ENCODE results near the gene TFCP2L1. TPM values are rescaled to one million over a fixed set of nuclear protein-coding genes. Genes with fewer than 3 reads are reported as not detected.

TFCP2L1 gene
- total RNA-seq, 1 experiment from 2014 or later = 1.8 TPM

DNA sequence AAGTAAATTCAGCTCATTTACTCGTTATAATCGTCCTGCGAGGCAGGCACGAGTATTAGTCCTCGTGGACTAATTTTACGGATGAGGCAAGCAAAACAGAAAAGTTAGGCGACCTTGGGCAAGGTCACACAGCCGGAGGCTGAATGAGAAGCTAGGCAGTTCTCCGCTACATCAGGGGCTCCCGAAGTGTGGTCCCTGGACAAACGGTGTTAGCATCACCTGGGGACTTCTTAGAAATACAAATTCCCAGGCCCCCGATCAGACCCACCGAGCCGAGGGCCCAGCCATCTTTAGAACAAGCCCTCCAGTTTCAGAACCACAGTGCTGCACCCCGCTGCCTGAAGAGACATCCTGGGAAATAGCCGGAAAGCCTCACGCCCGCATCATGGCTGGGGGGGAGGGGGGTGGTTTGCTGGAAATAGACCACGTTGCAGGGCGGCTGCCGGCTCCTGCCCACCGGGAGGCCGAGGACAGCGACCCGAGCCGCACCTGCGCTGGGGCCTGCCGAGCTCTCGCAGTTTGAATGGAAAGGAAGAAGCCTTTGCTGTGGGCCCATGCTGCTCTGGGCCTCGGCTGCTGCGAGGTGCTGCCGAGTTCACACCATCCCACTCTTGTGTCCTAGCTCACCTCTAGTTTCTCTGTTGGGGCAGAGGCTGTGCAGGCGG lies 72.2 kb downstream of the TFCP2L1 start:
- peaks cover 6% of the 10 kb centered on the region for H3K27me3 Mint-ChIP-seq (ENCODE audit: low read depth)
- no peak overlapping the region for H3K4ac ChIP-seq (ENCODE audit: low read depth, low read length)
- H3K79me2 ChIP-seq (ENCODE audit: insufficient read depth, low read length) = no peaks in the 10 kb centered on the region
- H3K14ac ChIP-seq (ENCODE audit: insufficient read depth, low read length) = no peak overlapping the region
- no peaks in the 10 kb centered on the region for H3K23me2 ChIP-seq (ENCODE audit: insufficient read length, low read depth, low read length, poor library complexity, severe bottlenecking)
- H3K4me1 ChIP-seq (ENCODE audit: insufficient read depth, low read length) = no peaks in the 10 kb centered on the region
- no peak overlapping the region for H3T11ph ChIP-seq (ENCODE audit: low read length)
- no peak overlapping the region for H3K18ac ChIP-seq (ENCODE audit: insufficient read length, low read depth, low read length)
- no peaks in the 10 kb centered on the region for H3K79me1 ChIP-seq (ENCODE audit: insufficient read depth, low read depth, low read length, poor library complexity, severe bottlenecking)
- no peak overlapping the region for H3K56ac ChIP-seq (ENCODE audit: insufficient read length, low read depth, low read length)
- H2BK12ac ChIP-seq (ENCODE audit: insufficient read length, low read depth, low read length) = no peak overlapping the region
- H3K4me3 Mint-ChIP-seq = no peak overlapping the region
- no CpG with 5 or more reads among the region's 33 CpGs for WGBS (ENCODE audit: extremely low coverage, insufficient read length, low lambda C conversion rate)
- no peak overlapping the region for H2AFZ ChIP-seq (ENCODE audit: low read length)
- H4K91ac ChIP-seq (ENCODE audit: insufficient read length, low read depth, low read length) = no peak overlapping the region
- H2AK5ac ChIP-seq (ENCODE audit: insufficient read length, low read length) = no peak overlapping the region
- no peak overlapping the region for H3K23ac ChIP-seq (ENCODE audit: insufficient read length, low read depth, low read length)
- H2BK20ac ChIP-seq (ENCODE audit: low read depth, low read length, poor library complexity, severe bottlenecking) = no peak overlapping the region
- H3K9me3 Mint-ChIP-seq = no peaks in the 10 kb centered on the region
- H2BK120ac ChIP-seq (ENCODE audit: low read depth, low read length, poor library complexity, severe bottlenecking) = no peak overlapping the region
- H2BK5ac ChIP-seq (ENCODE audit: insufficient read length, low read length) = no peak overlapping the region
- H3K36me3 Mint-ChIP-seq (ENCODE audit: insufficient read depth in 1 of 3, low read depth in 3 of 3) = no peaks in the 10 kb centered on the region
- H3K4me2 ChIP-seq (ENCODE audit: insufficient read depth, insufficient read length, low read length) = no peak overlapping the region
- no peak overlapping the region for H4K8ac ChIP-seq (replicated peaks; ENCODE audit: insufficient read length, low read depth, low read length)
- DNase-seq = peak; percentile 48
- no peaks in the 10 kb centered on the region for H4K20me1 ChIP-seq (ENCODE audit: control insufficient read depth, insufficient read depth, insufficient read length)
- TF ChIP-seq, protein P1, sequence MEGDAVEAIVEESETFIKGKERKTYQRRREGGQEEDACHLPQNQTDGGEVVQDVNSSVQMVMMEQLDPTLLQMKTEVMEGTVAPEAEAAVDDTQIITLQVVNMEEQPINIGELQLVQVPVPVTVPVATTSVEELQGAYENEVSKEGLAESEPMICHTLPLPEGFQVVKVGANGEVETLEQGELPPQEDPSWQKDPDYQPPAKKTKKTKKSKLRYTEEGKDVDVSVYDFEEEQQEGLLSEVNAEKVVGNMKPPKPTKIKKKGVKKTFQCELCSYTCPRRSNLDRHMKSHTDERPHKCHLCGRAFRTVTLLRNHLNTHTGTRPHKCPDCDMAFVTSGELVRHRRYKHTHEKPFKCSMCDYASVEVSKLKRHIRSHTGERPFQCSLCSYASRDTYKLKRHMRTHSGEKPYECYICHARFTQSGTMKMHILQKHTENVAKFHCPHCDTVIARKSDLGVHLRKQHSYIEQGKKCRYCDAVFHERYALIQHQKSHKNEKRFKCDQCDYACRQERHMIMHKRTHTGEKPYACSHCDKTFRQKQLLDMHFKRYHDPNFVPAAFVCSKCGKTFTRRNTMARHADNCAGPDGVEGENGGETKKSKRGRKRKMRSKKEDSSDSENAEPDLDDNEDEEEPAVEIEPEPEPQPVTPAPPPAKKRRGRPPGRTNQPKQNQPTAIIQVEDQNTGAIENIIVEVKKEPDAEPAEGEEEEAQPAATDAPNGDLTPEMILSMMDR (conservative IDR thresholded peaks at IDR 0.05) = no peak
- H3K27ac ChIP-seq (ENCODE audit: insufficient read length, low read depth, low read length) = no peak overlapping the region
- no peak overlapping the region for H3K9ac ChIP-seq (ENCODE audit: extremely low read depth, insufficient read length, low read length)
- no peaks in the 10 kb centered on the region for H3K9me3 ChIP-seq (ENCODE audit: control insufficient read depth, low read depth, low read length)
- H3K4me1 Mint-ChIP-seq = peaks cover 22 to 26% of the 10 kb centered on the region in 2 experiments
- peak overlapping the region in 1 of 3 experiments; percentile 65; a peak in 1 of 7 replicates for H3K27ac Mint-ChIP-seq
- no peaks in the 10 kb centered on the region for H3K27me3 ChIP-seq (ENCODE audit: insufficient read depth, low read length)
- H4K5ac ChIP-seq (ENCODE audit: insufficient read length, low read depth, low read length) = no peak overlapping the region
- no peak overlapping the region for H2BK15ac ChIP-seq (ENCODE audit: low read depth, low read length)

All from H9 (cell line).